ENCODE data around the gene HOXA6.

HOXA6 gene

GRCh38 chr7:27117887-27118491 lies 29.6 kb downstream of the HOXA6 start:
- DNase-seq = no peak

DNA sequence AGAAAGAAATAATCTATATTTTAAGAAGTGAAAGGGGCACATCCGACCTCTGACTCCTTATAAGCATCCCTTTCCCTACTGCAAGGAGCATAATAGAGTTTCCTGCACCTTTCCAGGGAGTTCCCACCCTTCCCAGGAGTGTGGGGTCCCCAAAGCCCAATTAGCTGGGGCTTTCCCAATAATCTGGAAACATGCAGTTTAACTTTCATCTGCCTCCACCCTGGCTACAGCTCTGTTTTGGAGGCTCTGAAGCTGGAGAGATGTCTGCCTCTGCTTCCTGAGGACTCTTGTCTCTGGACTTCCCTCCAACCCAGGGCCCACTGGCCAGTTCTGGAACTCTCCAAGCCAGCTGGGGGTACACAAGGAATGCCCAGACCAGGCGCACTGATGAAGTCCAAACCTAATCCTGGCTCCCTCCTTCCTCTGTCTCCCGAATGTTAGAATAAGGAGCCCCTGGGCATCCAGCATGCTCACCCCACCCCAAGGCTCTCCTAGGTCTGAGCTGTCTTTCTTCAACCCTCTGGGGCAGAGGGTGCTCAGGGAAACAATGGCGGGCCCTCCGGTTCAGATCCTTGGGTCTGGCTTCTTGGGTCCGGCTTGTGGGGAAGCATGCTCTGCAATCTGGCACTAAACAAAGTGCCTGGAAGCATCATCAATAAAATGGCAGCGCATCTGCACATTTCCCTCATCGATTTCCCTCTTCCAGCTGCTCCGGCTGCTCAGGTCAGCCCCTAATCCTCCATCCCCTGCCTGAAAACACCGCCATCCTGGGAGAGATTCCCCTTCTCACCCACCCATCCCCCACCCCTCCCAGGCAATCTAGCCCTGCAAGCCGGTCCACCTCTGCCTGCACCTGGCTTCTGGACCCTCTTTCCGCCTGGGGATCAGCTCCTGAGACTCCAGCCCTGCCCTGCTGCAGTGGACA lies 30.4 kb downstream of the HOXA6 start:
- no peak for DNase-seq

DNA sequence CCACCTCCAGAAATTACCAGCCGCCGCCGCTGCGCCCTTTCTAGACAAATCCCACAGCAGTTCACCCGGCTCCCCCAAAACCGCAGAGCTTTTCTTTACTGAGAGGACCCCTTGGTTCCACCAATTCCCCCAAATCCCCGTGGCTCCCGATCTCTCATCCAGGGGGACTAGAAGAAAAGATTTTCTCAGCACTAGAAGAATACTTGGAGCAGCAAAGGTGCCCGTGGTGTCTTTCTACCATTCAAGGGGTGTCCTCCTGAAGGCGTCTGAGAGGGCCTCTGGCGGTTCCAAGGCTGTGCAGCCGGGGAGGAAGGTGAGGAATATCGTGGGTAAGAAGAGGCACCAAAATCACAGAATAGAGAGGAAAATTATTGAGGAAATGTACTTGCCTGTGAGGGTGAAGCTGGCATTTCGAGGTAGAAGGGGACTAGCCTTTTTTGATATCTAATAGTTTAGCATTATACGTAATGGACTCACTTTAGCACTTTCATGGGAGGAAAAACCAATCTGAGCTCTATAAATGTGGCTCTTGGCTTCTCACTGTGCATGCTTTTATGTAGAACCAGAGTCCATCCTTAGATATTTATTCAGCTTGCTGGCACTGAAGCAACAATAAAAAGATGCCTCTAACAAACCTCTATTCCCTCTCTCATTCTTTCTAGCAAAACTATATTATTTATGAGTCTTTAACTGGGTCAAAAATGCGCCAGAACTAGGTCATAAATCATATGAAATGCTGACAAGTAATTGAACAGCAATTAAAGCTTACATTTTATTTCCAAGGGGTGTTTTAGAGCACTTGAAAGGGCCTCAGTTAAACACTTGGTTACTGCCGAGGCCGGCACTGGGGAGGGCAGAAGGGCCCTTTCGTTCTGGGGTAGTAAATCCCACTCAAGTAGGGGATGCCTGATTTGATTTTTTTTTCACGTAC lies 31.3 kb downstream of the HOXA6 start:
- no peak for DNase-seq

DNA sequence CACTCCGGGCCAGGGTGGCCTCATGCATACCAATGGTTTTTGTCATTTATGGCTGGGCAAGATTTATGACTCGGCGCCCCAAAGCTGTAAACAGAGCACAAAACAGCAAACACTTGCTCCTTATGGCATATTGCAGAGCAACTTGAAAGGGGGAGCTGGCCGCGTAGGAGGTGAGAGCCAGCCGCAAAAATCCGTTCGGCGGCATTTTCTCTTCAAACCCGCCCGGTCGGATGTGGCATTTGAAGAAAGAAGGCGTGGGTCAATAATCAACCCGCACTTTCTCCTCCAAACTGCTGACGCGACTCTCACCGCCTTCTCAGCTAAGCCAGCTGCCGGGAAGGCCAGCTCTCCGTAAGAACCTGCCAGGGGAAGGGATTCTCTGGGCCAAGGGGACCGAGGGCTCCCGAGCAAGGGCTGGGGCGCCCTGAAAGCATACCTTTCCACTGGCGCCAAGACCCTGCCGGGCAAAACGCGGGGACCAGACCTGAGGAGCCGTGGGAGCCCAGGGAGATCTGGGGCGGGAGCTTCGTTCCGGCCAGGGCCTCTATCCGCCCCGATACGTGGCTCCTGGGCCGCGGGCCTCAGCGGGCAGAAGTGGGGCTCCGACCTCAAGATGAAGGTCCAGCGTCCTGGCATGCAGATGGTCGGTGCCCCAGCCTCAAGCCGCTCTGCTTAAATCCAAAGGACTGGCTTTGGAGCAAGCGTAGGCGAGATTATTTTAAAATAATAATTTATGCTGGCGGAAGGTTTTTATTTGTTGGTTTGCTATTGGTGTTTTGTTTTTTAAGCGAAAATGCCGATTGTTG lies 32.1 kb downstream of the HOXA6 start:
- no peak for DNase-seq

DNA sequence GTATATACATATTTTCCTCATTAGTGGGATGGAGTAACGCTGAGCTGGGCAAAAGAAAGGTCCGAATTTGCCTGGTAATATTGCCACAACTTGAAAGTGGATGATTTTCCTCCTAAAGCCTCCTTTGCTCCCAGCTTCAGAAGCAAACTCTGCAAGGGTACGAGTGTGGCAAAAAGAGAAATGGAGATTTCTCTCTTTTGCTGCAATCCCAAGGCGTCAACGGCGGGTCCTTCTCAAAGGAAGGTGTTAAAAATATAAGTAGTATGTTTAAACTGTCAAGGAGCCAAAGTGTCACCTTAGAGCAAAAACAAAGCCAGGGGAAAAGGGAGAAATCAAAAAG lies 32.7 kb downstream of the HOXA6 start:
- no peak for DNase-seq

DNA sequence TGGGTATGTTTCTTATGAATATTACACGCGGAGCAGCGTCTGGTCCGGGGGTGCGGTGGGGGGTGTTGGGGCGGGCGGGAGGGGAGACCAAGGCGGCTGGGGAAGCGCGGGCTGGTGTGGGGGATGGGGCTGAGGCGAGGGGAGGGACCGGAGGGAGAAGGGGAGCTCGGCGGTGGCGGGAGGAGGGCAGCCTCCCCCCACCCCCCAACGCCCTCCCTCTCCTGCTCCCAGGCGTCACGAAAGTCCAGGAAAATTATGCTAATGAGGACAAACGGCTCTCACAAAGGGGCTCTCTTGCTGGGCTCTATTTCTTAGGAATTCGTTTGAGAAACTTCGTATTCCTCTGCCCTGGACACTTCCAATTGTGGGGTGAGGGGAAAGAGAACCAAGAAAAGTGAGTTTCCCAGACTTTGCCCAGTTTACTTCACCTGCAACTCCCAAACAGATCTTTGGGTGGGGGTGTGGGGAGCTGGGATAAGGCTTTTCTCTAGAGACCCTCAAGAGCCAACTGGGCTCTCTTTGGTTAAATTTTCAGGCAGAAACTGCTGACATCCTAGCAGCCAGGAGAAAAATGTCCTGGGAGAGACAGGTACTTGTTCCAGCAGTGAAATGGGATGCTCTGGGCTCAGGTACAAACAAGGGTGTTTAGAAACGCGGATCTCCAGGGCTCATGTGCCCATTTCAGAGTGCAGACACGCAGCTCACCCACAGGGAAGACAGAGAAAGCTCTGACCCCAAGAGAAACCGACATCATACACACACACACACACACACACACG lies 33.4 kb downstream of the HOXA6 start:
- no peak for DNase-seq

DNA sequence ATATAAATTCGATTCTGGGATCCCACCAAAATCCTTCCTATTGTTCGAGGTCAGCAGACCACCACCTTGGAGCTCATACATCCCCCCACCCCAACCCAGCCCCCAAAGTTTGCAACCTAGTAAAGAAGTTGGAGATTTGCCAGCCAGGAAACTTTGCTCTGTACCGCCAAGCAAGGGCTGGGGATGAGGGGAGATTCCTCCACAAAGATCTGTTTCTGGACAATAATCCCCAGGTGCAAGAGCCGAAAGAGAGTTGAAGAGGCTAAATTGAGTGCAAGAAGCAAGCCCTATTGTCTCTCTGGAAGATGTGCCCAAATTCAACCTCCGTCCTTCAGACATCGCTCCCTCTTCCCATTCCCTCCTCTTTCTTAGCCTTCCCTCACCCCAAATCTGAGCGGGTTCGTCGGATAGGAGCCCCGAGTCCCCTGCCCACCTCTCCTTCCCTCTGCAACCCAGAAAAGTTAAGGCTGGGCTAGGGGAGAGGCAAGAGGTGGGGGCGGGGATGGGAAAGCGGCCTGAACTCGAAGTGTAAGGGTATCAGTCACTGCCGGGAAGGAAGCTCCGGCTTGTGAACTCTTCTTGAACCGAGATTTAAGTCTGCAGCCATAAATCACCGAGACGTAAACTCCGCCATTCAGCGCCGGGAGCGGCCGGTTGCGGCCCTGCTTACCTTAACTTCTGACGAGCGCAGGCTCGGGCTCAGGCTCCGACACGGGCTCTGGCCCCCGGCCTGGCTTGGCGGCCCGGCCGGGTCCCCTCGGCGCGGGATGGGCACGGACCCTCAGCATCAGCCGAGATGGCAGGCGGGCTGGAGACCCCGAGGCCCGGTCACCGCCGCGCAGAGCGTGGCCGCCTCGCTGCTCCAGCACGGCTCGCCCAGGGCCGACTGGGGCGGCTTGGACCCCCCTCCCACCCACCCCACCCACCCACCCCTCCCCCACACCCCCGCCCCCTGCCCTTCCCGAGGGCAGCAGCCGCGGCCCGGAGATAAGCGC lies 34.3 kb downstream of the HOXA6 start:
- DNase-seq = no peak

- no peak for DNase-seq
Measured at GRCh38 chr7:27112361-27112760, 35.2 kb downstream of the HOXA6 start.

GRCh38 chr7:27111751-27112277 lies 35.8 kb downstream of the HOXA6 start:
- DNase-seq = no peak

DNA sequence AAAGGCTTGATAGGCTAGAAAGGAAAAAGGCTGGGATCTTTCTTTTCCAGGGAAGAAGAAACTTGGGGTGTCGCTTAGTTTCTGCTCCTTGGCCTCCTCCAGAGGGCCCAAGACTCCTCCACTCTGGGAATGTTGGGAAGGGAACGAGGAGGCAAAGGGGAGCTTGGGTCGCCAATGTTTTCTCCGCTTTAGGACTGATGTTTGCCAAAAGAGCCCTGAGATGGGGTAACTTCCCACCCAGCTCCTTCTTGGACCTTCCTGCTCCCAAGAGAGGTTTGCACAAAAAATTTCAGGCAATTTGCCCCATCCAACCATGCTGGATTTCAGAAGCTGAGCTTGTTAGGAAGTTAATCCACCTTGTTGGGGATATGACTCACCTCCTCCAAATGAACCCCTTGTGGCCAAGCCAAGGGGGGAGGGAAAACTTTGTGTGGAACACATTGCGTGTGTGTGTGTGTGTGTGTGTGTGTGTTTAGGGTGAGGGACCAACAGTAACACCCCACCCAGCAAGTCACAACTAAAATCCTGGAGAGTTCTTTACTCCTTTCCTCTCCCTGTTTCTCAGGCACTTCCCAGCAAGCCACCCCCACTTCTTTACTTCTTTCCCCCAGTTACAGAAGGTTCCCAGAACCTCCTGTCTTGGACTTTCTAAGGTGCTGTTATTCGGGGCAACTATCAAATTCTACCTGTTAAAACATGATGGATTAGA lies 36.4 kb downstream of the HOXA6 start:
- no peak for DNase-seq

DNA sequence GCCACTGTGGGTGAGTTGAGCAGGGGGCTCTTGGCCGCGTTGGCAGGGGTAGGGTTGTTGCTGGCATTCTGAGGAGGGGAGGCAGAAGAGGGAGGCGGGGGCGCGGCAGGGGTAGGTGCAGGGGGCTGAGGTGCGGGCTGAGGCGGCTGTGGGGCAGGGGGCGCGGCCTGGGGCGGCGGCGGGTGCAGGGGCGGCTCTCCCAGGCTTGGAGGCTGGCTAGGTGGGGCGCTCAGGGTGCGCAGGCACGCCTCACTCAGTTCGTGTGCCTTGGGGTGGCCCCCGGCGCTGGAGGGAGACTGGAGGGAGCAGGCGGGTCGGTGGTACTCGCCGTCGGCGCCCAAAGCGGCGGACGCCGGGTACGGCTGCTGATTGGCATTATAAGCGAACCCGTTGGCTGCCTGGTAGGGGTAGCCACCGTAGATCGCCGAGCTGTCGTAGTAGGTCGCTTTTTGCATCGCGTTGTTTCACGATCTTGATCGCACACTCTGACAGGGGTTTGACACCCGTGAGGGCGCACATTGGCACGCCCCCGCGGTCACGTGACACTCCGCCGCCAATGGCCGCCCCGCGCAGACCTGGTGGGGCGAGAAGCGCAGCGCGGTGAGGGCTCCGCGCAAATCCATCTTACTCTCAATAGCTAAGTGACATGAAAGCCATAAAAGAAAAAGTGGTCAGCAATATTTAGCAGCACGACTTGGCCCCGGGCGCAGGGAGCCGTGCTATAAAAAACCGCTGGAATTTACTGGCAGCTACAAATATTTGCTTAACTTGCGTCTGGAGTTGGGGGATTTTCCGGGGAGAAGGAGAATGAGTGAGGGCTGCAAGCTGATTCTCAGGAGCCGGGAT lies 37.2 kb downstream of the HOXA6 start:
- no peak for DNase-seq

- no peak for DNase-seq
Measured at GRCh38 chr7:27109466-27110185, 37.9 kb downstream of the HOXA6 start.

GRCh38 chr7:27108390-27109127 lies 39.0 kb downstream of the HOXA6 start:
- DNase-seq = no peak

- DNase-seq = no peak
Measured at GRCh38 chr7:27107391-27108381, 39.9 kb downstream of the HOXA6 start.

DNA sequence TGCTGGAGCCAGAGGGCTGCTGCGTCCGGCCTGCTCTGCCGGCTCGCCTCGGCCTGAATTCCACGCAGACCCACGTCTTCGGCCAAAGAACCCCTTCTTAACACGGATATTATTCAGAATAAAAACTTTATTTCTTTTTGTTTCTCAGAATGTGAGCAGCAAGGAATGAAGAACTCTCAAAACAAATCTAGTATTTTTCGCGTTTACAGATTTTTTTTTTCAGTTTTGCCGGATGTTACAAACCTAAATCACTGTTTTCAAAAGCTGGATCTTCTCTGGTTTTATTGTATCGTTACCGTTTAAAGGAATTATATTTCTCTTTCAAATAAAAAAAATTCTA lies 40.7 kb downstream of the HOXA6 start:
- no peak for DNase-seq
